Measurements from ENCODE around the gene SND1.

The SND1 gene

GRCh38 chr7:127840226-127840951 lies 188.4 kb downstream of the SND1 start:
- DNase-seq, result peak; percentile 64

- DNase-seq, result no peak
Observed at GRCh38 chr7:127844165-127844564, 192.2 kb downstream of the SND1 start.

- peak; percentile 89 for DNase-seq
Observed at GRCh38 chr7:127844707-127845331, 192.8 kb downstream of the SND1 start.

- peak; percentile 8 for DNase-seq
Observed at GRCh38 chr7:127845522-127846214, 193.7 kb downstream of the SND1 start.

GRCh38 chr7:127847641-127848040 lies 195.6 kb downstream of the SND1 start:
- DNase-seq, result no peak

GRCh38 chr7:127848241-127848640 lies 196.2 kb downstream of the SND1 start:
- DNase-seq, result no peak

- no peak for DNase-seq
Observed at GRCh38 chr7:127850195-127850594, 198.2 kb downstream of the SND1 start.

- DNase-seq, result no peak
Observed at GRCh38 chr7:127854383-127854782, 202.4 kb downstream of the SND1 start.

GRCh38 chr7:127857464-127857841 lies 205.5 kb downstream of the SND1 start:
- no peak for DNase-seq

GRCh38 chr7:127858091-127858914 lies 206.3 kb downstream of the SND1 start:
- no peak for DNase-seq

- no peak for DNase-seq
Observed at GRCh38 chr7:127858915-127859189, 206.9 kb downstream of the SND1 start.

GRCh38 chr7:127859330-127859729 lies 207.3 kb downstream of the SND1 start:
- no peak for DNase-seq

- DNase-seq, result no peak
Observed at GRCh38 chr7:127862525-127862924, 210.5 kb downstream of the SND1 start.

- DNase-seq, result peak; percentile 11
Observed at GRCh38 chr7:127863082-127863481, 211.1 kb downstream of the SND1 start.

GRCh38 chr7:127865466-127865865 lies 213.5 kb downstream of the SND1 start:
- DNase-seq, result no peak

- DNase-seq, result no peak
Observed at GRCh38 chr7:127870231-127870907, 218.4 kb downstream of the SND1 start.

GRCh38 chr7:127871226-127871625 lies 219.2 kb downstream of the SND1 start:
- no peak for DNase-seq

GRCh38 chr7:127872122-127872521 lies 220.1 kb downstream of the SND1 start:
- no peak for DNase-seq

- no peak for DNase-seq
Observed at GRCh38 chr7:127873151-127873550, 221.2 kb downstream of the SND1 start.

GRCh38 chr7:127873715-127874636 lies 222.0 kb downstream of the SND1 start:
- peak; percentile 64 for DNase-seq

GRCh38 chr7:127874951-127875608 lies 223.1 kb downstream of the SND1 start:
- DNase-seq, result no peak
